Fibroblast of villous mesenchyme (primary cell): Measurements from ENCODE around the gene CIBAR2. TPM values are rescaled to one million over a fixed set of nuclear protein-coding genes. Genes with fewer than 3 reads are reported as not detected.

Source experiments
- DNase-seq: peaks from one replicate; pipeline ENCODE4 v3.0.0-alpha.2; 2010; ENCODE audit warnings: low read depth
- H3K4me3 ChIP-seq: 2 replicates; pipeline ENCODE4 v1.5.1; 2011; ENCODE audit warnings: low read depth, mild to moderate bottlenecking, low read length
- CTCF ChIP-seq: IDR thresholded peaks from 2 replicates; pipeline ENCODE4 v1.5.1; 2012; ENCODE audit warnings: low read depth, mild to moderate bottlenecking, low read length; ENCODE audit not compliant: insufficient read depth
- total RNA-seq: library from RNA; depleted of rRNA; stranded (reverse); fragments of >200 nt; gene quantifications from 2 replicates; pipeline ENCODE4 v1.2.3, GENCODE V29; 2012

The CIBAR2 gene
- total RNA-seq, 1 donor: not detected

DNA sequence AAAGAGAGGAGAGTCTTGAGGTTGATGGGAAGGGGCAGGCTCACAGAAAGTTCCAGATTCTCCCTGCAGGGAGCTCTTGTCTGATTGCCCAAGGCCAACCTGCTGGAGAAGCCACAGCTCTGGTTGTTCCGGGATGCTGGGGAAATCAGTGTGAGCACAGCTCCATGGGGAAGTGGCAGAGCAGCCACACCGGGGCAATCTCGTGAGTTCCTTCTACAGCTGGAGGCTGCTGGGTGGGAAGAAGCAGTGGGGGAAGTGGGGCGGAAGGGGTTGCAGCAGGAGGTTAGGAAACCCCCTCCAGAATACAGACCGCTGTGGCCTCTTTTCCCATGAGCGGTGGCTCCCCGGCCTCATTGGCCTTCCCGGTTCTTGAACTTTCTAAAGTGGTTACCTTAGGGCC lies 50.7 kb downstream of the CIBAR2 start:
- DNase-seq: no peak
- no peak overlapping the region for H3K4me3 ChIP-seq
- TF ChIP-seq CTCF: no peak

DNA sequence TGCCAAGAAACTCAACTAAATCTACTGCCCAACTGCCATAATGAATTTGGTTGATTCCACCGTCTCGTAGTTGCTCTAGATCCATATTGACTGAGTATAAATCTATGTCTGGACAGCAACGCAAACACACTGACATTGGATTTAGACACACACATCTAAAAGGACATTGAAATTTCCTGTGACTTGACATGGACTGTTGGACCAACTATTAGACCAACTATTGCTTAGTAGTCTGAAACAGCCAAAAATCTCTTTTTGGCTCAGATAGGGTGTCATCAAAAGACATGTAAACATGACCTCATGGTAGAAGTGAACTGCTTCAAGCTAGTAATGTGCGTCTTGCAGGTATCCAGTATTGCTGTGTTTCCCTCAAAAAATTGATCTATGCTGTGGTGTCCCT lies 53.4 kb downstream of the CIBAR2 start:
- H3K4me3 ChIP-seq: no peak overlapping the region
- no peak for DNase-seq
- TF ChIP-seq CTCF: no peak

DNA sequence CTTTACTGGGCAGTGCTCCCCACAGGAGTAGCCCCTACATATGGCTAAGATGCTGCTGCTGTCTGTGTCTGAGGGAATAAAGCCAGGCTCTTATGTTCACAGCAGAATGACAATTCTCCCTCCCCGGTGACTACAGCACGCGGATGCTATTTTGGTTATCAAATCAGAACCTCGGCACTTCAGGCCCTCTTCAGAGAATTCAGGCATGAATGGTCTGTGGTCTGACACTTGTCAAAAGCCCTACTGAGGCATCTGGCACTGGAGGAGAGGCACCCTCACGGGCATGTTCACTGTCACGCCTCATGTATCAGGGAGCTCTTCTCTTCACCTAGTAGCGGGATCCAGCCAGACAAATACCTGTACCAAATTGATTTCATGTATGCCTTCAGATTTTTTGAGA lies 54.3 kb downstream of the CIBAR2 start:
- DNase-seq: no peak
- no peak overlapping the region for H3K4me3 ChIP-seq
- TF ChIP-seq CTCF: no peak

DNA sequence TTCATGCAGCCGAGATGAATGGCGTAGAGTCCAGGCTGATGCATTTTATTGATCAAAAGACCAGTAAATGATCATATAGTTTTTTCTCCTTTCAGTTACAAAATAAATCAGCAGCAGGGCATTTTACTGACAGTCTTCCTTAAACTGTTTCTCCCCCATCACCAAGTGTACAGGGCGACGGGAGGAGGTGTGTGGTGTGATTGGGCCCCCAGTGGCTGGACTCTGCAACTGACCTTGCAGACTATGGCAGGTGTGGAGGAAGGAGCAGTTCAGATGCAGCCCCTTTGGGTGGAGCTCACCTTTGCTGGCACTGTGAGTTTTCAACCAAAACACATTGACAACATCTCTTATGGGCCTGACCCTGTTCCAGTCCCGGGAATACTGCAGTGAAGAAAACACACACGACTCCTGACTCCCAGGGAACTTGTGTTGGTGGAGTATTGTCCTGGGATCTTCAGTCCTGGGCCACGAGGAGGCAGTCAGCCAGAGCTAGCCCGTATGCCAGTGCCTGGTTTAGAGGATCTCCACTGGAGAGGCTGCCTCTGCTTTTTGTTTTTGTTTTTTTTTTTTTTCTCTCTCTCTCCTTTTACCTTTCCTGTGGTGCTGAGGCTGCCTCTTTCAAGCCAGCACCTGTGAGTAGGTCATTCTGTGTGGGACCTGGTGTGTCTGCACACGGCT lies 54.9 kb downstream of the CIBAR2 start:
- no peak for DNase-seq
- H3K4me3 ChIP-seq: no peak overlapping the region
- TF ChIP-seq CTCF: peak; percentile 25

DNA sequence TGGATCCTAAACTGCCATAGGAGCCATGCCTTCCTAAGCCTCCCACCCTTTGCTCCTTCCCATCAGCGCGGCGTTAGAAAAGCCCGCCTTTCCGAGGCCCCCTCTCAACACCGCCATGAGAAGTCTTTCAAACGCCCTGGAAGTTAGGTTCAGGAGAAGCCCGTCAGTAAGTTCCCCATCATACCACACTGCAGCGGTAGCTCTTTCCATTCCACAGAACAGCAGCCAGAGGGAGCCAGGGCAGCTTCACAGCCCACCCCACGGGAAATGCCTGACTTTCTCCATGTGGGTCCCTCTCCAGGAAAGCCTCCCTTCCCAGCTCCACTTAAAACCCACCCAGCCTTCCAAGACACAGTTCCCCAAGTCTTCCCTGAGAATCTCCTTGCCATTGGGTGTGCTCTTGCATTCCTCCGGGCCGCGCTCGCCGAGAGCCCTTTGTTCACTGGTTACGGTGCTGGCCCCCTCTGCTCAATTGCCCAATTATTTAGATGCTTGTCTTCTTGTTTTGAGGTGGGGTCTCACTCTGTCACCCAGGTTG lies 56.0 kb downstream of the CIBAR2 start:
- peak; percentile 63 for TF ChIP-seq CTCF
- peak; percentile 42 for DNase-seq
- no peak overlapping the region for H3K4me3 ChIP-seq

GRCh38 chr16:85055493-85056210 lies 56.6 kb downstream of the CIBAR2 start:
- TF ChIP-seq CTCF: no peak
- DNase-seq: peak; percentile 87
- H3K4me3 ChIP-seq: peak overlapping the region; percentile 33
